Liver (tissue), 9 donors: ENCODE measurements around the gene ITPKA. TPM values are rescaled to one million over a fixed set of nuclear protein-coding genes. Genes with fewer than 3 reads are reported as not detected.

Experiments
- DNase-seq: peaks from one replicate; pipeline ENCODE4 v3.0.0-alpha.2; 2017; ENCODE audit warnings: low spot score
- H3K27ac ChIP-seq, 2 donors: one replicate each; pipeline ENCODE4 v1.7.0; 2013; ENCODE audit warnings: inconsistent platforms in 2 of 2, low read length in 2 of 2, control low read depth in 1 of 2, low read depth in 1 of 2, mild to moderate bottlenecking in 1 of 2
- H3K27me3 ChIP-seq, 4 donors: one replicate each; pipeline versions ENCODE4 v1.6.1 to v1.7.0; 2013; ENCODE audit warnings: low read length in 3 of 4, inconsistent platforms in 1 of 4, mild to moderate bottlenecking in 1 of 4, moderate library complexity in 1 of 4; ENCODE audit not compliant: control insufficient read depth in 4 of 4, insufficient read depth in 4 of 4
- H3K36me3 ChIP-seq, 4 donors: one replicate each; pipeline versions ENCODE4 v1.6.1 to v1.7.0; 2013; ENCODE audit warnings: low read length in 3 of 4, mild to moderate bottlenecking in 3 of 4, low read depth in 1 of 4, moderate library complexity in 1 of 4; ENCODE audit not compliant: control insufficient read depth in 4 of 4, insufficient read depth in 3 of 4
- H3K4me1 ChIP-seq, 4 donors: one replicate each; pipeline versions ENCODE4 v1.6.1 to v1.7.0; 2013; ENCODE audit warnings: low read length in 3 of 4, mild to moderate bottlenecking in 3 of 4, moderate library complexity in 1 of 4; ENCODE audit not compliant: control insufficient read depth in 4 of 4, insufficient read depth in 4 of 4
- H3K4me3 ChIP-seq, 3 donors: one replicate each; pipeline versions ENCODE4 v1.6.1 to v1.7.0; 2013; ENCODE audit warnings: low read length in 3 of 3, control low read depth in 1 of 3, low read depth in 1 of 3, mild to moderate bottlenecking in 1 of 3
- H3K9ac ChIP-seq, 2 donors: one replicate each; pipeline ENCODE4 v1.7.0; 2013; ENCODE audit warnings: low read length in 2 of 2, mild to moderate bottlenecking in 2 of 2, moderate library complexity in 2 of 2, control low read depth in 1 of 2, low read depth in 1 of 2
- H3K9me3 ChIP-seq, 4 donors: one replicate each; pipeline versions ENCODE4 v1.6.1 to v1.7.0; 2013; ENCODE audit warnings: low read length in 3 of 4; ENCODE audit not compliant: control insufficient read depth in 4 of 4
- ATF3 ChIP-seq: IDR thresholded peaks from 2 replicates; pipeline ENCODE4 v1.6.1; 2016; ENCODE audit warnings: antibody characterized with exemption
- CTCF ChIP-seq: fragments of 150-350 bp; IDR thresholded peaks from 2 replicates; pipeline ENCODE4 v1.5.1; 2017; ENCODE audit warnings: improper control_type of control experiment, low read depth, low read length; ENCODE audit not compliant: missing input control
- EGR1 ChIP-seq, 2 donors: IDR thresholded peaks; 2 replicates each; pipeline ENCODE4 v1.6.1; 2016 to 2018; ENCODE audit warnings: antibody characterized with exemption in 2 of 2, low read depth in 2 of 2
- FOXA1 ChIP-seq: IDR thresholded peaks from 2 replicates; pipeline ENCODE4 v1.6.1; 2016; ENCODE audit warnings: antibody characterized with exemption
- GABPA ChIP-seq, 2 donors: IDR thresholded peaks in 1 of 2; conservative IDR thresholded peaks in 1 of 2; 2 replicates each; pipeline ENCODE4 v1.6.1; 2016; ENCODE audit warnings: antibody characterized with exemption in 2 of 2, mild to moderate bottlenecking in 1 of 2, moderate library complexity in 1 of 2
- HNF4A ChIP-seq, 2 donors: conservative IDR thresholded peaks; 2 replicates each; pipeline ENCODE4 v1.6.1; 2016; ENCODE audit warnings: antibody characterized with exemption in 2 of 2, mild to moderate bottlenecking in 2 of 2
- HNF4G ChIP-seq: IDR thresholded peaks from 2 replicates; pipeline ENCODE4 v1.6.1; 2016; ENCODE audit warnings: antibody characterized with exemption
- JUND ChIP-seq, 2 donors: IDR thresholded peaks; 2 replicates each; pipeline ENCODE4 v1.6.1; 2016; ENCODE audit warnings: antibody characterized with exemption in 2 of 2
- MAX ChIP-seq: IDR thresholded peaks from 2 replicates; pipeline ENCODE4 v1.6.1; 2016; ENCODE audit warnings: antibody characterized with exemption
- NR2F2 ChIP-seq: IDR thresholded peaks from 2 replicates; pipeline ENCODE4 v1.6.1; 2016; ENCODE audit warnings: antibody characterized with exemption
- RAD21 ChIP-seq, 2 donors: IDR thresholded peaks; 2 replicates each; pipeline ENCODE4 v1.6.1; 2016; ENCODE audit warnings: antibody characterized with exemption in 2 of 2, mild to moderate bottlenecking in 2 of 2
- REST ChIP-seq: IDR thresholded peaks from 2 replicates; pipeline ENCODE4 v1.6.1; 2016; ENCODE audit warnings: antibody characterized with exemption, mild to moderate bottlenecking
- RXRA ChIP-seq, 2 donors: IDR thresholded peaks; 2 replicates each; pipeline ENCODE4 v1.6.1; 2017 to 2018; ENCODE audit warnings: antibody characterized with exemption in 2 of 2, mild to moderate bottlenecking in 1 of 2
- SP1 ChIP-seq: IDR thresholded peaks from 2 replicates; pipeline ENCODE4 v1.6.1; 2018; ENCODE audit warnings: antibody characterized with exemption, mild to moderate bottlenecking
- TAF1 ChIP-seq: conservative IDR thresholded peaks from 2 replicates; pipeline ENCODE4 v1.6.1; 2016; ENCODE audit warnings: antibody characterized with exemption, mild to moderate bottlenecking
- YY1 ChIP-seq: IDR thresholded peaks from 2 replicates; pipeline ENCODE4 v1.6.1; 2016; ENCODE audit warnings: antibody characterized with exemption, mild to moderate bottlenecking
- ZBTB33 ChIP-seq: IDR thresholded peaks from 2 replicates; pipeline ENCODE4 v1.6.1; 2016; ENCODE audit warnings: antibody characterized with exemption
- WGBS: extraction: QIAGEN DNeasy Blood & Tissue Kit; methylation state at CpG from one replicate; pipeline ENCODE4 v1.1.7; 2013; 5-methylcytosine and 5-hydroxymethylcytosine counted together
- polyA plus RNA-seq, 2 donors: library from polyadenylated mRNA; stranded (reverse) in 1 of 2; unstranded in 1 of 2; fragments of 200-250 nt in 1 of 2; fragments of >200 nt in 1 of 2; fragmentation: Nextera tagmentation in 1 of 2; extraction: Ambion mirVana in 1 of 2; gene quantifications; one replicate each; pipeline versions ENCODE4 v1.2.1 to v1.2.3, GENCODE V29; 2013 to 2015
- total RNA-seq, 2 donors: library from RNA; depleted of rRNA; stranded (reverse); fragments of >200 nt; gene quantifications; one replicate each; pipeline ENCODE4 v1.2.3, GENCODE V29; 2014
- donor health status: healthy.
- donor health status: healthy.
- donor health status: healthy.
- donor health status: healthy.
- donor health status: healthy.

The ITPKA gene
- total and polyA plus RNA-seq, 4 donors: 0.36 to 2.4 (median 1.2) TPM

- H3K27me3 ChIP-seq: peaks cover 0 to 4% (median 0%) of the 10 kb centered on the region in 4 donors
- WGBS: 7% methylated on average over 49 of the region's 49 CpGs
- no peaks in the 10 kb centered on the region for H3K36me3 ChIP-seq
- H3K4me3 ChIP-seq: no peak overlapping the region
- H3K4me1 ChIP-seq: peaks cover 6 to 21% (median 16%) of the 10 kb centered on the region in 4 donors
- no peak for TF ChIP-seq GABPA (IDR thresholded peaks at IDR 0.05 in 1 of 2, conservative IDR thresholded peaks at IDR 0.05 in 1 of 2)
- no peak for TF ChIP-seq RAD21 (IDR thresholded peaks at IDR 0.05)
- TF ChIP-seq NR2F2: no peak
- TF ChIP-seq ATF3: no peak
- TF ChIP-seq MAX: no peak
- TF ChIP-seq EGR1 (IDR thresholded peaks at IDR 0.05; ENCODE audit: low read depth in 2 of 2): no peak
- TF ChIP-seq REST: no peak
- no peak for TF ChIP-seq FOXA1
- H3K9me3 ChIP-seq: no peaks in the 10 kb centered on the region
- no peak overlapping the region for H3K9ac ChIP-seq
- no peak overlapping the region for H3K27ac ChIP-seq
- DNase-seq: no peak
Measured at GRCh38 chr15:41511899-41512369, 18.3 kb downstream of the ITPKA start.

GRCh38 chr15:41512512-41512939 lies 18.9 kb downstream of the ITPKA start:
- peaks cover 6 to 21% (median 16%) of the 10 kb centered on the region in 4 donors for H3K4me1 ChIP-seq
- peaks cover 0 to 5% (median 1%) of the 10 kb centered on the region in 4 donors for H3K36me3 ChIP-seq
- TF ChIP-seq GABPA (IDR thresholded peaks at IDR 0.05 in 1 of 2, conservative IDR thresholded peaks at IDR 0.05 in 1 of 2): no peak
- no peak for TF ChIP-seq JUND (IDR thresholded peaks at IDR 0.05)
- no peak for TF ChIP-seq ATF3
- no peak for TF ChIP-seq TAF1
- no peak for TF ChIP-seq YY1
- TF ChIP-seq EGR1 (IDR thresholded peaks at IDR 0.05; ENCODE audit: low read depth in 2 of 2): no peak
- no peak for TF ChIP-seq NR2F2
- no peak for TF ChIP-seq CTCF
- TF ChIP-seq HNF4G: no peak
- TF ChIP-seq REST: no peak
- no peak for TF ChIP-seq HNF4A (conservative IDR thresholded peaks at IDR 0.05)
- TF ChIP-seq RXRA (IDR thresholded peaks at IDR 0.05): no peak
- no peak for TF ChIP-seq SP1
- no peak for TF ChIP-seq MAX
- TF ChIP-seq ZBTB33: no peak
- no peak for TF ChIP-seq RAD21 (IDR thresholded peaks at IDR 0.05)
- H3K27me3 ChIP-seq: peaks cover 0 to 4% (median 0%) of the 10 kb centered on the region in 4 donors
- peak overlapping the region in 1 of 3 donors; percentile 42 for H3K4me3 ChIP-seq
- no peaks in the 10 kb centered on the region for H3K9me3 ChIP-seq
- DNase-seq: no peak
- WGBS: 9% methylated on average over 33 of the region's 33 CpGs
- no peak overlapping the region for H3K9ac ChIP-seq
- no peak overlapping the region for H3K27ac ChIP-seq
